ENCODE data around the gene CERKL.

CERKL gene

DNA sequence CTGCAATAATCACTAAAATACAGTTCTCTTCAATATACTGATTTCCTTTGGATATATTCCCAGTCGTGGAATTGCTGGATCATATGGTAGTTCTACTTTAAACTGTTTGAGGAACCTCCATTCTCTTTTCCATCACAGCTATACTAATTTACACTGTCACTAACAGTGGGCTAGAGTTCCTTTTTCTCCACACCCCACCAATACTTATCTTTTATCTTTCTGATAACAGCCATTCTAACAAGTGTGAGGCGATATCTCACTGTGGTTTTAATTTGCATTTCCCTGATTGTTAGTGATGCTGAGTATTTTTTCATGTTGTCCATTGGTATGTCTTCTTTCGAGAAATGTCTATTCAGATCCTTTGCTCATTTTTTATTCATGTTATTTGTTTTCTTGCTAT lies 68.4 kb downstream of the CERKL start:
- no peak for DNase-seq (ENCODE audit: low read depth)
- H3K4me3 ChIP-seq (ENCODE audit: low read depth, low read length) = no peak overlapping the region
- TF ChIP-seq, protein P1, sequence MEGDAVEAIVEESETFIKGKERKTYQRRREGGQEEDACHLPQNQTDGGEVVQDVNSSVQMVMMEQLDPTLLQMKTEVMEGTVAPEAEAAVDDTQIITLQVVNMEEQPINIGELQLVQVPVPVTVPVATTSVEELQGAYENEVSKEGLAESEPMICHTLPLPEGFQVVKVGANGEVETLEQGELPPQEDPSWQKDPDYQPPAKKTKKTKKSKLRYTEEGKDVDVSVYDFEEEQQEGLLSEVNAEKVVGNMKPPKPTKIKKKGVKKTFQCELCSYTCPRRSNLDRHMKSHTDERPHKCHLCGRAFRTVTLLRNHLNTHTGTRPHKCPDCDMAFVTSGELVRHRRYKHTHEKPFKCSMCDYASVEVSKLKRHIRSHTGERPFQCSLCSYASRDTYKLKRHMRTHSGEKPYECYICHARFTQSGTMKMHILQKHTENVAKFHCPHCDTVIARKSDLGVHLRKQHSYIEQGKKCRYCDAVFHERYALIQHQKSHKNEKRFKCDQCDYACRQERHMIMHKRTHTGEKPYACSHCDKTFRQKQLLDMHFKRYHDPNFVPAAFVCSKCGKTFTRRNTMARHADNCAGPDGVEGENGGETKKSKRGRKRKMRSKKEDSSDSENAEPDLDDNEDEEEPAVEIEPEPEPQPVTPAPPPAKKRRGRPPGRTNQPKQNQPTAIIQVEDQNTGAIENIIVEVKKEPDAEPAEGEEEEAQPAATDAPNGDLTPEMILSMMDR (conservative IDR thresholded peaks at IDR 0.05; ENCODE audit: low read depth, low read length) = no peak

DNA sequence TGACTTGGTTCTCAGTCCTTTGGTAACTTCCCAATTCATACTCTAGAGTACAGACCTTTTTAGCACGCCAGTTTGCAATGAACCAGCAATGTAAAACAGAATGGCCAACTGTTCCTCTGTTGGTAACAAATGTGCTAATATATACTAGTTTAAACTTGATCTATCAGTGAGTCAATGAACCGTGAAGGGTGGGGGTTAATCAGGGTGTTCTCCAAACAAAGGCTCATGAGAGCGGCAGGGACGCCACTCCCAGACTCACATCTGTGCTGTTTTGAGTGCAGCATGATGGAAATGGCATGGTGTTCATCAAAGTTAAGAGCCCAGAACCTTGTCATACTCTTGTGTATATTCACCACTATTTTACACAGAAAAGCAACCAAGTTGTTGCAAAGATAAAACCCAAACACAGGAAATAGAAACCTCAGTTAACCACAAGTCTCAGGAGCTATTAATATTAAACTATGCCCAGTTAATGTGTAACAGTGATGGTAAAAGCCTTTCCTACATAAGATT lies 70.3 kb downstream of the CERKL start:
- no peak overlapping the region for H3K4me3 ChIP-seq (ENCODE audit: low read depth, low read length)
- DNase-seq (ENCODE audit: low read depth) = no peak
- TF ChIP-seq, protein P1 (conservative IDR thresholded peaks at IDR 0.05; ENCODE audit: low read depth, low read length) = no peak

DNA sequence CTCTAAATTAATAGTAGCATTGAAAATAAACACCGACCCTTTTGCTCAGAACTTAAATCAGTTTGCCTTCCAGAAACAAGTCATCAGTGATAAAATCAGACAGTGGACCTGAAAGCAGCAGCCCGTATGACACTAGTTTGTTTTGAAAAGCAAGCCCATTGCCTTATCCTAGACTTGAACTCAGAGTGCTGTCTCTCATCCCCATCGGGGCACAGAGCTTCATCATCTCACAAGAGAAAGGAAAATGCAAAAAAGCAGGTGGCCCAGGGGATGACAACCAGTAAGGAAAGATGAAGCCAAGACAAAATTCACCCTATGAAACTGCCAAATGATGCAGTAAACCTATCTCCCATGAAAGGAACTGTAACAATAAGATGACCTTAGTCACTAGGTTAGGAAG lies 71.2 kb downstream of the CERKL start:
- TF ChIP-seq, protein P1 (conservative IDR thresholded peaks at IDR 0.05; ENCODE audit: low read depth, low read length) = no peak
- no peak for DNase-seq (ENCODE audit: low read depth)
- H3K4me3 ChIP-seq (ENCODE audit: low read depth, low read length) = no peak overlapping the region

DNA sequence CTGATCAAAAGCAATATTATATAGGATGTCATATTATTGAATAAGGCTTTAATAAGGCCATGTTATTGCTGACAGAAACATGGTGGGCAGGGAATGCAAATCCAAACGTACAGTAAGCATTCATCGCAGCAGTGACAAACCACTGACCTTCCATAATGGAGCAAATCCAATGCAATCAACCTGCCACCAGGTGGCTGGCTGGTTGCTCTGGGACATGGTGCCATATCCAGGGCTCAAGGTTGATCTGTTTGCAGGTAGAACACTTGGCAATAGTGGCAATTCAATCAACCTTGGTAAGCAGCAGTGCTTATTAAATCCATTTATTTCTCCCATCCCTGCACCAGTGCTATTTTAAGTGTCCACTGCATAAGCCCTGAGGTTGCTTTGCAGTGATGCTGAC lies 75.4 kb downstream of the CERKL start:
- TF ChIP-seq, protein P1 (conservative IDR thresholded peaks at IDR 0.05; ENCODE audit: low read depth, low read length) = peak; percentile 27
- H3K4me3 ChIP-seq (ENCODE audit: low read depth, low read length) = no peak overlapping the region
- DNase-seq (ENCODE audit: low read depth) = no peak

DNA sequence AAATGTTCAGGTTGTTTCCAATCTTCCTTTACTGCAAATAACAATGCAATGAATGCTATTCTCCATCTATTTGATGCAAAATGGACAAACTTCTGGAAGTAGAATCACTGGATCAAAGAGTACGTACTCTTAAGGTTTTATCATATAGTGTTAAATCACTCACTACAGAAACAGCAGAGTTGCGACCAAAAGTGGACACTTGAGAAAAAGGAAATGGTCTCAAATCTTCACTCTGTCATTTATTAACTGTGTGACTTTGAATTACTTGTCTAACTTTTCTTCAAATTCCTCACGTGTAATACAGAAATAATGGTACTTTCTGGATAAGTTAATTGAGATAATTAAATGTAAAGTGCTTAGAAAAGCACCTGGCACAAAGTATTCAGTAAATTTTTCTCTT lies 78.1 kb downstream of the CERKL start:
- TF ChIP-seq, protein P1 (conservative IDR thresholded peaks at IDR 0.05; ENCODE audit: low read depth, low read length) = no peak
- no peak for DNase-seq (ENCODE audit: low read depth)
- H3K4me3 ChIP-seq (ENCODE audit: low read depth, low read length) = no peak overlapping the region

DNA sequence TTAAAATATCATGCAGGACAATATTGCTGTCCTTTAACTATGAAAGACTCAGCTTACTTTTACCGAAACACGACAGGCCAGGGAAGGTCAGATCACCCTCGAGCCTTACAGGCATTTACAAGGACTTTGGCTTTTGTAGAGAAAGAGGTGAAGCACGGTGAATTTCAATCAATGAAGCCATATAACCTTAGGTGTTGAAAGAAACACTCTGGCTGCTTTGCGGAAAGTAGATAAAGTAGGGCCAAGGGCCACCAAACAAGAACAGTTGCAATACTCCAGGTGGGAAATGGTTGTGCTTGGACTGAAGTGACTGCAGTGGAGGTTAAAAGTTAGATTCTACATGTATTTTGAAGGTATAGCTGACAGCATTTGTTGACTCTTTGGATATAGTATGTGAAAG lies 80.5 kb downstream of the CERKL start:
- TF ChIP-seq, protein P1 (conservative IDR thresholded peaks at IDR 0.05; ENCODE audit: low read depth, low read length) = no peak
- no peak overlapping the region for H3K4me3 ChIP-seq (ENCODE audit: low read depth, low read length)
- no peak for DNase-seq (ENCODE audit: low read depth)

DNA sequence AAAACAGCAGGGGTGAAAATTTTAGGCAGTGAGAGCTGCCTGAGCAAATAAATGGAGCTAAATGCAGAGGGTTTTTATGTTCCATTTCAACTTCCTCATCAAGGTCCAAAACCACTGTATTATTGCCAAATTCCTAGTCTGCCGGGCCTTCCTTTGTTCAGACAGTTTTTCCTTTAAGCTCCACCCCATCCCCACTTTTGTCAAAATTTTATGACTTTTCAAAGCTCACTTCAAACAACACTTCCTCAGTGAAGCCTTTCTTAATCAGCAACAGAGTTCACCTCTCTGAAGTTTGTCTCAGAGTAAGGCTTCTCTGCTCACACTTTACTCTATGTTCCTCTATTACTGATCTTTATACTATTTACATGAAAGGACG lies 81.3 kb downstream of the CERKL start:
- H3K4me3 ChIP-seq (ENCODE audit: low read depth, low read length) = no peak overlapping the region
- no peak for DNase-seq (ENCODE audit: low read depth)

More for the DNA sequence above, 81.3 kb downstream of the CERKL start:
- TF ChIP-seq, protein P1 (conservative IDR thresholded peaks at IDR 0.05; ENCODE audit: low read depth, low read length) = no peak
